Activated B cell treated with CpG ODN at 0.5 μM for 24 hours (primary cell): ENCODE measurements around the gene PRR15L. TPM values are rescaled to one million over a fixed set of nuclear protein-coding genes. Genes with fewer than 3 reads are reported as not detected.

Experiments used
- ATAC-seq: fragments of 200-7000 bp; cut with Tn5 transposase; one replicate; pipeline ENCODE4 v1.10.0; 2021; ENCODE audit warnings: low read depth, mild to moderate bottlenecking, moderate library complexity
- CTCF ChIA-PET: fragments of 350-600 bp; sonication (Branson Sonifier 250); formaldehyde crosslinking; loops from one replicate; lab custom pipeline; 2021; ENCODE audit warnings: antibody characterized with exemption; lab: Charles Lee
- POLR2A ChIA-PET: fragments of 350-600 bp; sonication (Branson Sonifier 250); formaldehyde crosslinking; loops from one replicate; lab custom pipeline; 2021; ENCODE audit warnings: antibody characterized with exemption; lab: Charles Lee
- DNase-seq: peaks from one replicate; pipeline ENCODE4 v3.0.0; 2022
- H3K27ac Mint-ChIP-seq: one replicate; pipeline ENCODE4 v1.8.0; 2020; ENCODE audit warnings: mixed read lengths
- H3K27me3 Mint-ChIP-seq: one replicate; pipeline ENCODE4 v1.8.0; 2021; ENCODE audit warnings: mixed read lengths
- H3K36me3 Mint-ChIP-seq: one replicate; pipeline ENCODE4 v1.8.0; 2021; ENCODE audit warnings: low read depth, mixed read lengths
- H3K4me1 Mint-ChIP-seq: one replicate; pipeline ENCODE4 v1.8.0; 2021; ENCODE audit warnings: mixed read lengths
- H3K4me3 Mint-ChIP-seq: one replicate; pipeline ENCODE4 v1.8.0; 2020; ENCODE audit warnings: mild to moderate bottlenecking, mixed read lengths
- H3K9me3 Mint-ChIP-seq: one replicate; pipeline ENCODE4 v1.8.0; 2020; ENCODE audit warnings: mixed read lengths
- intact Hi-C: fragments of 100-400 bp; cut with micrococcal nuclease; formaldehyde crosslinking; loops from one replicate; pipeline ENCODE4 v1.15.1; 2024
- total RNA-seq: library from RNA; stranded (reverse); gene quantifications from 2 replicates; pipeline ENCODE4 v1.2.3, GENCODE V29; 2022
- TF ChIP-seq, protein P1 (sequence below): fragments of 200-600 bp; IDR thresholded peaks from one replicate; pipeline ENCODE4 v1.8.0; 2022; ENCODE audit warnings: antibody characterized with exemption, mild to moderate bottlenecking

The PRR15L gene
- total RNA-seq, 1 donor from 2014 or later: not detected

- POLR2A ChIA-PET: no interaction called here
- DNase-seq: no peak
- Mint-ChIP-seq H3K4me3 (no peak overlapping the region), H3K27ac (no peak overlapping the region), H3K4me1 (no peaks in the 10 kb centered on the region), H3K36me3 (peaks cover 74% of the 10 kb centered on the region), H3K9me3 (no peaks in the 10 kb centered on the region), H3K27me3 (no peaks in the 10 kb centered on the region)
- TF ChIP-seq, protein P1, sequence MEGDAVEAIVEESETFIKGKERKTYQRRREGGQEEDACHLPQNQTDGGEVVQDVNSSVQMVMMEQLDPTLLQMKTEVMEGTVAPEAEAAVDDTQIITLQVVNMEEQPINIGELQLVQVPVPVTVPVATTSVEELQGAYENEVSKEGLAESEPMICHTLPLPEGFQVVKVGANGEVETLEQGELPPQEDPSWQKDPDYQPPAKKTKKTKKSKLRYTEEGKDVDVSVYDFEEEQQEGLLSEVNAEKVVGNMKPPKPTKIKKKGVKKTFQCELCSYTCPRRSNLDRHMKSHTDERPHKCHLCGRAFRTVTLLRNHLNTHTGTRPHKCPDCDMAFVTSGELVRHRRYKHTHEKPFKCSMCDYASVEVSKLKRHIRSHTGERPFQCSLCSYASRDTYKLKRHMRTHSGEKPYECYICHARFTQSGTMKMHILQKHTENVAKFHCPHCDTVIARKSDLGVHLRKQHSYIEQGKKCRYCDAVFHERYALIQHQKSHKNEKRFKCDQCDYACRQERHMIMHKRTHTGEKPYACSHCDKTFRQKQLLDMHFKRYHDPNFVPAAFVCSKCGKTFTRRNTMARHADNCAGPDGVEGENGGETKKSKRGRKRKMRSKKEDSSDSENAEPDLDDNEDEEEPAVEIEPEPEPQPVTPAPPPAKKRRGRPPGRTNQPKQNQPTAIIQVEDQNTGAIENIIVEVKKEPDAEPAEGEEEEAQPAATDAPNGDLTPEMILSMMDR: no peak
- no peak for ATAC-seq
- CTCF ChIA-PET: interaction anchor here (0.9 kb wide), 1 partner anchor 11 kb away, joined by 3 read pairs; no protein-coding TSS in a partner anchor
- intact Hi-C loops: no loop called here
These were observed 38.7 kb downstream of the PRR15L start for GRCh38 chr17:47918991-47919390.

- CTCF ChIA-PET: no interaction called here
- intact Hi-C loops: no loop called here
- POLR2A ChIA-PET: no interaction called here
- no peak overlapping the region for H3K27ac Mint-ChIP-seq
- no peak overlapping the region for H3K4me3 Mint-ChIP-seq
- no peaks in the 10 kb centered on the region for H3K9me3 Mint-ChIP-seq
- ATAC-seq (no peak), DNase-seq (no peak)
- H3K4me1 Mint-ChIP-seq: no peaks in the 10 kb centered on the region
- TF ChIP-seq, protein P1: no peak
- peaks cover 64% of the 10 kb centered on the region for H3K36me3 Mint-ChIP-seq
- no peaks in the 10 kb centered on the region for H3K27me3 Mint-ChIP-seq
These were observed 39.7 kb downstream of the PRR15L start for GRCh38 chr17:47918006-47918405.

DNA sequence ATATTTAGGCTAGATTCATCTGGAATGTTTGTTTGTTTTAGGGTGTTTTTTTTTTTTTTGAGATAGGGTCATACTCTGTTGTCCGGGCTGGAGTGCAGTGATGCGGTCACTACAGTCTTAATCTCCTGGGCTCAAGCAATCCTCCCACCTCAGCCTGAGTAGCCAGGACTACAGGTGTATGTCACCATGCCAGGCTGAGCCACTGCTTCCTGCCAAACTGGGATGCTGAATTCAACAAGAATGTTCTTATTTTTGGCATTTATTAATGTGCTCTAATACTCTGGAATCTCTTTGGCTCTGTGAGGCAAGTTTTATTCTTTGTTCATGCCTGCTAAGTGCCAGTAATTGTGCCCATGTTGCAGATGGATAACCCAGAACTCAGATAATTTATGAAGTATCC, 40.1 kb downstream of the PRR15L start:
- TF ChIP-seq, protein P1: no peak
- intact Hi-C loops: no loop called here
- Mint-ChIP-seq H3K4me1 (no peaks in the 10 kb centered on the region), H3K36me3 (peaks cover 61% of the 10 kb centered on the region), H3K4me3 (no peak overlapping the region), H3K27ac (no peak overlapping the region), H3K27me3 (no peaks in the 10 kb centered on the region), H3K9me3 (no peaks in the 10 kb centered on the region)
- POLR2A ChIA-PET: no interaction called here
- no peak for ATAC-seq
- CTCF ChIA-PET: no interaction called here
- no peak for DNase-seq

DNA sequence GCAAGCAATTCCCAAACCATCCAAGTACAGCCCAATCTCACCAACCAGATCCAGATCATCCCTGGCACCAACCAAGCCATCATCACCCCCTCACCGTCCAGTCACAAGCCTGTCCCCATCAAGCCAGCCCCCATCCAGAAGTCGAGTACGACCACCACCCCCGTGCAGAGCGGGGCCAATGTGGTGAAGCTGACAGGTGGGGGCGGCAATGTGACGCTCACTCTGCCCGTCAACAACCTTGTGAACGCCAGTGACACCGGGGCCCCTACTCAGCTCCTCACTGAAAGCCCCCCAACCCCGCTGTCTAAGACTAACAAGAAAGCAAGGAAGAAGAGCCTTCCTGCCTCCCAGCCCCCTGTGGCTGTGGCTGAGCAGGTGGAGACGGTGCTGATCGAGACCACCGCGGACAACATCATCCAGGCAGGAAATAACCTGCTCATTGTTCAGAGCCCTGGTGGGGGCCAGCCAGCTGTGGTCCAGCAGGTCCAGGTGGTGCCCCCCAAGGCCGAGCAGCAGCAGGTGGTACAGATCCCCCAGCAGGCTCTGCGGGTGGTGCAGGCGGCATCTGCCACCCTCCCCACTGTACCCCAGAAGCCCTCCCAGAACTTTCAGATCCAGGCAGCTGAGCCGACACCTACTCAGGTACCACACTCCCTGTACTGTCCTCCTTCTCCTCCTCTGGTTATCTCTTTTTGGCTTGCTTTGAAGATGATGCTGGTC, 41.0 kb downstream of the PRR15L start:
- CTCF ChIA-PET: no interaction called here
- peaks cover 3% of the 10 kb centered on the region for H3K4me1 Mint-ChIP-seq
- no peak for ATAC-seq

GRCh38 chr17:47915776-47916398, 41.8 kb downstream of the PRR15L start:
- Mint-ChIP-seq H3K4me3 (no peak overlapping the region), H3K27me3 (no peaks in the 10 kb centered on the region), H3K9me3 (no peaks in the 10 kb centered on the region), H3K27ac (no peak overlapping the region), H3K36me3 (peaks cover 54% of the 10 kb centered on the region), H3K4me1 (peaks cover 4% of the 10 kb centered on the region)
- CTCF ChIA-PET: no interaction called here
- TF ChIP-seq, protein P1: no peak
- ATAC-seq (no peak), DNase-seq (no peak)
- POLR2A ChIA-PET: interaction anchor here (0.6 kb wide), 1 partner anchor 1718 kb away, joined by 12 read pairs; no protein-coding TSS in a partner anchor
- intact Hi-C loops: no loop called here

More for the DNA sequence above, 41.0 kb downstream of the PRR15L start:
- intact Hi-C loops: no loop called here
- no peaks in the 10 kb centered on the region for H3K27me3 Mint-ChIP-seq
- POLR2A ChIA-PET: no interaction called here
- H3K27ac Mint-ChIP-seq: no peak overlapping the region
- no peak overlapping the region for H3K4me3 Mint-ChIP-seq
- H3K9me3 Mint-ChIP-seq: no peaks in the 10 kb centered on the region
- peaks cover 59% of the 10 kb centered on the region for H3K36me3 Mint-ChIP-seq
- TF ChIP-seq, protein P1: no peak
- DNase-seq: no peak
